ENCODE results near the gene ZNF74.
"Not testable (repeated sequence)": the region's sequence is repeated elsewhere in the genome, so short reads cannot be mapped to it uniquely, and the experiment has no call there.

ZNF74 gene

DNA sequence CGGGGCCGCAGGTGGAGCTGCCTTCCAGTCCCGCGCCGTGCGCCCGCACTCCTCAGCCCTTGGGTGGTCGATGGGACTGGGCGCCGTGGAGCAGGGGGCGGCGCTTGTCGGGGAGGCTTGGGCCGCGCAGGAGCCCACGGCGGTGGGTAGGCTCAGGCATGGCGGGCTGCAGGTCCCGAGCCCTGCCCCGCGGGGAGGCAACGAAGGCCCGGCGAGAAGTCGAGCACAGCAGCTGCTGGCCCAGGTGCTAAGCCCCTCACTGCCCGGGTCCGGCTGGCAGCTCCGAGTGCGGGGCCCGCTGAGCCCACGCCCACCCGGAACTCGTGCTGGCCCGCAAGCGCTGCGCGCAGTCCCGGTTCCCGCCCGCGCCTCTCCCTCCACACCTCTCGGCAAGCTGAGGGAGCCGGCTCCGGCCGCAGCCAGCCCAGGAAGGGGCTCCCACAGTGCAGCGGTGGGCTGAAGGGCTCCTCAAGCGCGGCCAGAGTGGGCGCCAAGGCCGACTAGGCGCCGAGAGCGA lies 1.5 kb upstream of the ZNF74 start:
- H3K36me3 ChIP-seq (ENCODE audit: control insufficient read depth, insufficient read depth, low read length, severe bottlenecking); DNase-seq (ENCODE audit: low read depth); H3K9me3 ChIP-seq (ENCODE audit: control insufficient read depth, low read length): not testable (repeated sequence)

GRCh38 chr22:20392983-20393704 lies 807 bp upstream of the ZNF74 start:
- Histone ChIP-seq H3K9ac (ENCODE audit: low read length) (peak overlapping the region; percentile 88), H3K36me3 (ENCODE audit: control insufficient read depth, insufficient read depth, low read length, severe bottlenecking) (no peaks in the 10 kb centered on the region), H3K4me1 (ENCODE audit: control insufficient read depth, insufficient read depth, low read length) (peaks cover 23% of the 10 kb centered on the region), H3K9me3 (ENCODE audit: control insufficient read depth, low read length) (no peaks in the 10 kb centered on the region), H3K4me3 (ENCODE audit: low read length) (peak overlapping the region; percentile 87), H3K27me3 (replicated peaks; ENCODE audit: control insufficient read depth, insufficient read depth, low read length) (peaks cover 4% of the 10 kb centered on the region)
- DNase-seq (ENCODE audit: low read depth), result no peak

More for the DNA sequence above, 1.5 kb upstream of the ZNF74 start:
- not testable (repeated sequence) for H3K9ac ChIP-seq (ENCODE audit: low read length); H3K4me3 ChIP-seq (ENCODE audit: low read length); H3K27me3 ChIP-seq (replicated peaks; ENCODE audit: control insufficient read depth, insufficient read depth, low read length)
- peaks cover 23% of the 10 kb centered on the region for H3K4me1 ChIP-seq (ENCODE audit: control insufficient read depth, insufficient read depth, low read length)

DNA sequence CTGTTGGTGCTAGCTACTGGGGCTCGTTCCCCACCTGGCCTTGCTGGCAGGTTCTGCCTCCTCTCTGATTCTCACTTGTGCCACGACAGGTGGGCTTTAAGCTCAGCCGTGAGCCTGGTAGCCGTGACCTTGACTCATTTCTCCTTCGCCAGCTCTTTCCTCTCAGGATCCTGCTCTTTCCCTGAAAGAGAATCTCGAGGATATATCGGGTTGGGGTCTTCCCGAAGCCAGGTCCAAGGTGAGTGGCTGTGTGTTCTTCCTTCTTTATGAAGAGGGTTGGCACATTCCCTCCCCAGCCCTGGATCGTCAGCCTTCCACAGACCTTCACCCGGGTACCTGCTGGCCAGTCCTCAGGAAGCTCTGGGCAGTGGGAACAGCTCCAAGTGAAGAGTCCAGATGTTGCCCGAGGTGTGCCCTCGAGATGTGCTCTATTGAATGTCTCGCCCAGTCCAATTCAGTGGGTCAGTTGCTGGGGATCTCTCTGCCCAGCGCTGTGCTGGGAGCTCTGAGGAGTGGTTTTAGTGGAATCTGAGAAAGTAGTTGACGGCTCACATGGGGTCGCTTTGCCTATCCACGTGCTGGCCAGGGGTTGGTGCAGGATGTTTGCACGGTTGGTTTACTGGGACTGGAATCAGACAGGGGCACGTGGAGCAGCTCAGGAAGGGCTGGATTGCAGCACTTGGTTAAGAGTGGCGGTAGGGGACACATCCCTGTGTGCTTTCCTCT lies 1.4 kb downstream of the ZNF74 start:
- Histone ChIP-seq H3K4me1 (ENCODE audit: control insufficient read depth, insufficient read depth, low read length) (peaks cover 23% of the 10 kb centered on the region), H3K27me3 (replicated peaks; ENCODE audit: control insufficient read depth, insufficient read depth, low read length) (no peaks in the 10 kb centered on the region), H3K9ac (ENCODE audit: low read length) (peak overlapping the region; percentile 23), H3K4me3 (ENCODE audit: low read length) (no peak overlapping the region), H3K36me3 (ENCODE audit: control insufficient read depth, insufficient read depth, low read length, severe bottlenecking) (no peaks in the 10 kb centered on the region), H3K9me3 (ENCODE audit: control insufficient read depth, low read length) (no peaks in the 10 kb centered on the region)
- DNase-seq (ENCODE audit: low read depth), result no peak

- Histone ChIP-seq H3K4me1 (ENCODE audit: control insufficient read depth, insufficient read depth, low read length) (peaks cover 23% of the 10 kb centered on the region), H3K9ac (ENCODE audit: low read length) (no peak overlapping the region), H3K4me3 (ENCODE audit: low read length) (no peak overlapping the region), H3K9me3 (ENCODE audit: control insufficient read depth, low read length) (no peaks in the 10 kb centered on the region), H3K27me3 (replicated peaks; ENCODE audit: control insufficient read depth, insufficient read depth, low read length) (no peaks in the 10 kb centered on the region), H3K36me3 (ENCODE audit: control insufficient read depth, insufficient read depth, low read length, severe bottlenecking) (no peaks in the 10 kb centered on the region)
- no peak for DNase-seq (ENCODE audit: low read depth)
Observed at GRCh38 chr22:20395907-20396287, 1.9 kb downstream of the ZNF74 start.

DNA sequence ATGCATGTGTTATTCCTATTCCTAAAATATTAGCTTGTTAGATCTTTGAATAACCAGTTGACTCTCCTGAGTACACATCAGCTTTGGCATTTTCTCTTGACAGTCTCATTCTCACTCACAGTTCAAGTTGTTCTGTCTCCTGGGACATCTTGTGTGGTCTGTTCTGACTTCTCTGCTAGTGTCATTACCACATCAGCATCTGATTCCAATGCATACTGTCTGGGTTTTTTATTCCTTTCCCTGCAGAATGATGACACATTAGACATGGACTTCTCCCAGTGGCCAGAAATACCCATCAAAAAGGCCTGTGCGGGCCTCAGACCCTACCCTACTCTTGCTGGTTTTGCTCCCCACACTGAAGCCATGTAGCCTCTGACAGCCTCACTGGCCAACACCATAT lies 2.7 kb downstream of the ZNF74 start:
- Histone ChIP-seq H3K9me3 (ENCODE audit: control insufficient read depth, low read length) (no peaks in the 10 kb centered on the region), H3K27me3 (replicated peaks; ENCODE audit: control insufficient read depth, insufficient read depth, low read length) (no peaks in the 10 kb centered on the region), H3K36me3 (ENCODE audit: control insufficient read depth, insufficient read depth, low read length, severe bottlenecking) (no peaks in the 10 kb centered on the region), H3K4me1 (ENCODE audit: control insufficient read depth, insufficient read depth, low read length) (peaks cover 23% of the 10 kb centered on the region), H3K9ac (ENCODE audit: low read length) (no peak overlapping the region), H3K4me3 (ENCODE audit: low read length) (no peak overlapping the region)
- DNase-seq (ENCODE audit: low read depth), result peak; percentile 22

GRCh38 chr22:20397498-20397897 lies 3.5 kb downstream of the ZNF74 start:
- no peak overlapping the region for H3K4me3 ChIP-seq (ENCODE audit: low read length)
- H3K36me3 ChIP-seq (ENCODE audit: control insufficient read depth, insufficient read depth, low read length, severe bottlenecking), result no peaks in the 10 kb centered on the region
- no peak for DNase-seq (ENCODE audit: low read depth)
- no peak overlapping the region for H3K9ac ChIP-seq (ENCODE audit: low read length)
- no peaks in the 10 kb centered on the region for H3K9me3 ChIP-seq (ENCODE audit: control insufficient read depth, low read length)
- H3K27me3 ChIP-seq (replicated peaks; ENCODE audit: control insufficient read depth, insufficient read depth, low read length), result no peaks in the 10 kb centered on the region
- peaks cover 23% of the 10 kb centered on the region for H3K4me1 ChIP-seq (ENCODE audit: control insufficient read depth, insufficient read depth, low read length)

DNA sequence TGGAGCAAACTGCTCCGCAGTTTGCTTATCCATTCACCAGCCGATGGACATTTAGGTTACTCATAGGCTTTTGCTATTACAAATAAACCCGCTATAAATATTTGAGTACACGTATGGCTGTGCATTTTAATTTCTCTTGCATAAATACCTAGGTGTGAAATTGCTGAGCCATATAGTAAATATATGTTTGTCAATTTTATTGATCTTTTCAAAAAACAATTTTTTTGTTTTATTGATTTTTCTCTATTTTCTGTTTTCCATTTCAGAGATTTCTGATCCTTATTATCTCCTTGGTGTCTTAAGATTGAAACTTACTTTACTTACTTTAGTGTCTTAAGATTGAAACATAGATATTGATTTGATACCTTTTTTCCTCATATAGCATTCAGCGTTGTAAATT lies 4.5 kb downstream of the ZNF74 start:
- Histone ChIP-seq H3K4me1 (ENCODE audit: control insufficient read depth, insufficient read depth, low read length) (peaks cover 23% of the 10 kb centered on the region), H3K9me3 (ENCODE audit: control insufficient read depth, low read length) (no peaks in the 10 kb centered on the region), H3K4me3 (ENCODE audit: low read length) (no peak overlapping the region), H3K9ac (ENCODE audit: low read length) (no peak overlapping the region), H3K36me3 (ENCODE audit: control insufficient read depth, insufficient read depth, low read length, severe bottlenecking) (no peaks in the 10 kb centered on the region), H3K27me3 (replicated peaks; ENCODE audit: control insufficient read depth, insufficient read depth, low read length) (no peaks in the 10 kb centered on the region)
- DNase-seq (ENCODE audit: low read depth), result no peak

GRCh38 chr22:20399866-20400605 lies 6.1 kb downstream of the ZNF74 start:
- Histone ChIP-seq H3K4me1 (ENCODE audit: control insufficient read depth, insufficient read depth, low read length) (peaks cover 16% of the 10 kb centered on the region), H3K4me3 (ENCODE audit: low read length) (no peak overlapping the region), H3K9ac (ENCODE audit: low read length) (no peak overlapping the region), H3K36me3 (ENCODE audit: control insufficient read depth, insufficient read depth, low read length, severe bottlenecking) (no peaks in the 10 kb centered on the region), H3K27me3 (replicated peaks; ENCODE audit: control insufficient read depth, insufficient read depth, low read length) (no peaks in the 10 kb centered on the region), H3K9me3 (ENCODE audit: control insufficient read depth, low read length) (no peaks in the 10 kb centered on the region)
- DNase-seq (ENCODE audit: low read depth), result no peak

- no peak for DNase-seq (ENCODE audit: low read depth)
- no peaks in the 10 kb centered on the region for H3K27me3 ChIP-seq (replicated peaks; ENCODE audit: control insufficient read depth, insufficient read depth, low read length)
- no peaks in the 10 kb centered on the region for H3K9me3 ChIP-seq (ENCODE audit: control insufficient read depth, low read length)
- no peak overlapping the region for H3K4me3 ChIP-seq (ENCODE audit: low read length)
- no peak overlapping the region for H3K9ac ChIP-seq (ENCODE audit: low read length)
- peaks cover 14% of the 10 kb centered on the region for H3K4me1 ChIP-seq (ENCODE audit: control insufficient read depth, insufficient read depth, low read length)
- peaks cover 2% of the 10 kb centered on the region for H3K36me3 ChIP-seq (ENCODE audit: control insufficient read depth, insufficient read depth, low read length, severe bottlenecking)
Observed at GRCh38 chr22:20400606-20401375, 6.8 kb downstream of the ZNF74 start.

- Histone ChIP-seq H3K9ac (ENCODE audit: low read length) (no peak overlapping the region), H3K4me3 (ENCODE audit: low read length) (no peak overlapping the region), H3K9me3 (ENCODE audit: control insufficient read depth, low read length) (no peaks in the 10 kb centered on the region), H3K4me1 (ENCODE audit: control insufficient read depth, insufficient read depth, low read length) (peaks cover 8% of the 10 kb centered on the region), H3K27me3 (replicated peaks; ENCODE audit: control insufficient read depth, insufficient read depth, low read length) (no peaks in the 10 kb centered on the region), H3K36me3 (ENCODE audit: control insufficient read depth, insufficient read depth, low read length, severe bottlenecking) (peaks cover 8% of the 10 kb centered on the region)
- DNase-seq (ENCODE audit: low read depth), result no peak
Observed at GRCh38 chr22:20401376-20402014, 7.5 kb downstream of the ZNF74 start.
